Activated CD8-positive, alpha-beta memory T cell treated with anti-CD3 and anti-CD28 coated beads for 36 hours (primary cell): ENCODE data around the gene SCN8A. TPM values are rescaled to one million over a fixed set of nuclear protein-coding genes. Genes with fewer than 3 reads are reported as not detected.
"Not testable (repeated sequence)": the region's sequence is repeated elsewhere in the genome, so short reads cannot be mapped to it uniquely, and the experiment has no call there.

Experiments
- CTCF ChIA-PET: fragments of 350-600 bp; sonication (Branson Sonifier 250); formaldehyde crosslinking; loops from one replicate; lab custom pipeline; 2021; ENCODE audit warnings: antibody characterized with exemption; lab: Charles Lee
- POLR2A ChIA-PET: fragments of 350-600 bp; sonication (Branson Sonifier 250); formaldehyde crosslinking; loops from one replicate; lab custom pipeline; 2021; ENCODE audit warnings: antibody characterized with exemption; lab: Charles Lee
- total RNA-seq, 2 experiments: library from RNA; stranded (reverse); gene quantifications; one replicate each; pipeline ENCODE4 v1.2.3, GENCODE V29; 2021

SCN8A gene
- total RNA-seq, 2 experiments from 2014 or later = 1.1 to 1.3 TPM

- CTCF ChIA-PET = no interaction called here
- POLR2A ChIA-PET = no interaction called here
These were observed 30.3 kb downstream of the SCN8A start for GRCh38 chr12:51621156-51621922.

GRCh38 chr12:51622564-51622963 lies 31.5 kb downstream of the SCN8A start:
- ChIA-PET CTCF (no interaction called here), POLR2A (no interaction called here)

- ChIA-PET CTCF (no interaction called here), POLR2A (no interaction called here)
These were observed 34.3 kb downstream of the SCN8A start for GRCh38 chr12:51625370-51625769.

GRCh38 chr12:51626115-51626514 lies 35.1 kb downstream of the SCN8A start:
- POLR2A ChIA-PET = no interaction called here
- CTCF ChIA-PET = no interaction called here

- CTCF ChIA-PET = no interaction called here
- POLR2A ChIA-PET = no interaction called here
These were observed 35.6 kb downstream of the SCN8A start for GRCh38 chr12:51626629-51627028.

- POLR2A ChIA-PET = no interaction called here
- CTCF ChIA-PET = no interaction called here
These were observed 39.3 kb downstream of the SCN8A start for GRCh38 chr12:51630256-51630880.

GRCh38 chr12:51630986-51631385 lies 40.0 kb downstream of the SCN8A start:
- ChIA-PET POLR2A (no interaction called here), CTCF (no interaction called here)

GRCh38 chr12:51631591-51631990 lies 40.6 kb downstream of the SCN8A start:
- CTCF ChIA-PET = no interaction called here
- POLR2A ChIA-PET = no interaction called here

GRCh38 chr12:51632623-51633022 lies 41.6 kb downstream of the SCN8A start:
- ChIA-PET POLR2A (no interaction called here), CTCF (no interaction called here)

- ChIA-PET POLR2A (no interaction called here), CTCF (no interaction called here)
These were observed 44.3 kb downstream of the SCN8A start for GRCh38 chr12:51635346-51635745.

GRCh38 chr12:51636581-51636980 lies 45.5 kb downstream of the SCN8A start:
- POLR2A ChIA-PET = no interaction called here
- CTCF ChIA-PET = no interaction called here

GRCh38 chr12:51636986-51637385 lies 46.0 kb downstream of the SCN8A start:
- POLR2A ChIA-PET = no interaction called here
- CTCF ChIA-PET = no interaction called here

- ChIA-PET POLR2A (no interaction called here), CTCF (interaction anchor here (0.7 kb wide), 1 partner anchor 894 kb away, joined by 3 read pairs; no protein-coding TSS in a partner anchor)
These were observed 48.3 kb downstream of the SCN8A start for GRCh38 chr12:51639361-51639760.

- POLR2A ChIA-PET = no interaction called here
- CTCF ChIA-PET = interaction anchor here (1.4 kb wide), 1 partner anchor 12 kb away, joined by 3 read pairs; no protein-coding TSS in a partner anchor
These were observed 51.3 kb downstream of the SCN8A start for GRCh38 chr12:51642286-51642685.

- ChIA-PET POLR2A (no interaction called here), CTCF (no interaction called here)
These were observed 52.9 kb downstream of the SCN8A start for GRCh38 chr12:51643951-51644350.

- CTCF ChIA-PET = not testable (repeated sequence)
- POLR2A ChIA-PET = interaction anchor here (0.6 kb wide), 1 partner anchor 1842 kb away, joined by 4 read pairs; no protein-coding TSS in a partner anchor
These were observed 53.7 kb downstream of the SCN8A start for GRCh38 chr12:51644691-51645090.

- ChIA-PET CTCF (no interaction called here), POLR2A (no interaction called here)
These were observed 54.9 kb downstream of the SCN8A start for GRCh38 chr12:51645961-51646360.

GRCh38 chr12:51647647-51648046 lies 56.6 kb downstream of the SCN8A start:
- ChIA-PET POLR2A (no interaction called here), CTCF (no interaction called here)

GRCh38 chr12:51653431-51653830 lies 62.4 kb downstream of the SCN8A start:
- POLR2A ChIA-PET = no interaction called here
- CTCF ChIA-PET = no interaction called here

GRCh38 chr12:51661199-51661598 lies 70.2 kb downstream of the SCN8A start:
- ChIA-PET POLR2A (no interaction called here), CTCF (no interaction called here)

- CTCF ChIA-PET = no interaction called here
- POLR2A ChIA-PET = no interaction called here
These were observed 70.8 kb downstream of the SCN8A start for GRCh38 chr12:51661836-51662235.
